ENCODE measurements around the gene GGT5. TPM values are rescaled to one million over a fixed set of nuclear protein-coding genes. Genes with fewer than 3 reads are reported as not detected.
"Not testable (repeated sequence)": the region's sequence is repeated elsewhere in the genome, so short reads cannot be mapped to it uniquely, and the experiment has no call there.

Gene GGT5
- polyA plus RNA-seq, 4 donors = 0.67 to 31.2 (median 10.0) TPM

DNA sequence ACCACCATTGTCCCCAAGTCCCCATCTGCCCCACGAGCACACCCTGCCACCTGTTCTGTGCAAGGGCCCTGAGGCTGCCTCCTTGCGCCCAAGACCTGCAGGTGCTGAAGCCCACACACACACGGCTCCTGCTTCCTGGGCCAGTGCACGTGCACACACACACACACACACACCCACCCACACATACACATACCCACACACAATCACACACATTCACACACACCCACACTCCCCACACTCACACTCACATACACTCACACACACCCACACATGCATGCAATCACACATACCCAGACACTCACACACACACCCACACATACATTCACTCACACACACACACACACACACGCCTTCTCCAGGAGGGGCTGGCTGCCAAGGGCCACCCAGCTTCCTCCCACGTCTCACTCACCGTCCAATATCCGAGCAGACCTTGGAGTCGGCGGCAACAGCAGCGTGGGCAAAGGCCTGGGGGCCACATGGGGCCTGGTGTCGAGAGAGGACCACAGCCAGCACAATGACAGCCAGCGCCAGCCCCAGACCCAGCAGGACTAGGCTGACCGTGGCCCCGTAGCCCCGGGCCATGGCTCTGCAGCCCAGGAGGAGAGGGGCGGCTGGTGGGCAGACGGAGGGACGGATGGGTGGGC lies 616 bp downstream of the GGT5 start:
- H3K27me3 ChIP-seq (ENCODE audit: control insufficient read depth in 3 of 3, insufficient read depth in 3 of 3, low read length in 3 of 3) = no peaks in the 10 kb centered on the region
- peaks cover 0 to 18% (median 0%) of the 10 kb centered on the region in 3 donors for H3K4me1 ChIP-seq (ENCODE audit: control insufficient read depth in 3 of 3, insufficient read depth in 2 of 3, low read depth in 1 of 3, low read length in 2 of 3)
- 60 to 81% (median 67%) methylated on average over 19 of the region's 19 CpGs for WGBS, 3 donors
- H3K36me3 ChIP-seq (ENCODE audit: control insufficient read depth in 3 of 3, insufficient read depth in 2 of 3, low read depth in 1 of 3, low read length in 3 of 3) = no peaks in the 10 kb centered on the region
- H3K27ac ChIP-seq (ENCODE audit: low read depth in 1 of 3, low read length in 2 of 3) = peak overlapping the region in 2 of 3 donors; percentile 3 to 67
- no peak overlapping the region for H3K4me3 ChIP-seq (ENCODE audit: low read depth in 1 of 3, low read length in 3 of 3)
- DNase-seq = no peak
- no peak for FAIRE-seq
- H3K9me3 ChIP-seq (ENCODE audit: control insufficient read depth in 2 of 2, insufficient read depth in 1 of 2, low read depth in 1 of 2, low read length in 1 of 2) = no peaks in the 10 kb centered on the region

- not testable (repeated sequence) for H3K4me3 ChIP-seq (ENCODE audit: low read depth in 1 of 3, low read length in 3 of 3); H3K27me3 ChIP-seq (ENCODE audit: control insufficient read depth in 3 of 3, insufficient read depth in 3 of 3, low read length in 3 of 3); DNase-seq; FAIRE-seq; H3K36me3 ChIP-seq (ENCODE audit: control insufficient read depth in 3 of 3, insufficient read depth in 2 of 3, low read depth in 1 of 3, low read length in 3 of 3); H3K9me3 ChIP-seq (ENCODE audit: control insufficient read depth in 2 of 2, insufficient read depth in 1 of 2, low read depth in 1 of 2, low read length in 1 of 2)
- 51 to 83% (median 64%) methylated on average over 1 to 3 of the region's 3 CpGs for WGBS, 3 donors
- Histone ChIP-seq H3K4me1 (ENCODE audit: control insufficient read depth in 3 of 3, insufficient read depth in 2 of 3, low read depth in 1 of 3, low read length in 2 of 3) (peaks cover 0 to 18% (median 0%) of the 10 kb centered on the region in 3 donors), H3K27ac (ENCODE audit: low read depth in 1 of 3, low read length in 2 of 3) (peak overlapping the region in 2 of 3 donors; percentile 22 to 56)
These were observed 1.5 kb downstream of the GGT5 start for GRCh38 chr22:24243417-24243816.

GRCh38 chr22:24240985-24241692 lies 3.7 kb downstream of the GGT5 start:
- DNase-seq; H3K9me3 ChIP-seq (ENCODE audit: control insufficient read depth in 2 of 2, insufficient read depth in 1 of 2, low read depth in 1 of 2, low read length in 1 of 2); H3K4me1 ChIP-seq (ENCODE audit: control insufficient read depth in 3 of 3, insufficient read depth in 2 of 3, low read depth in 1 of 3, low read length in 2 of 3); H3K4me3 ChIP-seq (ENCODE audit: low read depth in 1 of 3, low read length in 3 of 3); FAIRE-seq; H3K27me3 ChIP-seq (ENCODE audit: control insufficient read depth in 3 of 3, insufficient read depth in 3 of 3, low read length in 3 of 3); H3K36me3 ChIP-seq (ENCODE audit: control insufficient read depth in 3 of 3, insufficient read depth in 2 of 3, low read depth in 1 of 3, low read length in 3 of 3): not testable (repeated sequence)
- 76 to 79% (median 78%) methylated on average over 9 of the region's 9 CpGs for WGBS, 3 donors
- H3K27ac ChIP-seq (ENCODE audit: low read depth in 1 of 3, low read length in 2 of 3) = peak overlapping the region in 1 of 3 donors; percentile 10

- Histone ChIP-seq H3K4me1 (ENCODE audit: control insufficient read depth in 3 of 3, insufficient read depth in 2 of 3, low read depth in 1 of 3, low read length in 2 of 3) (peaks cover 0 to 6% (median 0%) of the 10 kb centered on the region in 3 donors), H3K27me3 (ENCODE audit: control insufficient read depth in 3 of 3, insufficient read depth in 3 of 3, low read length in 3 of 3) (no peaks in the 10 kb centered on the region), H3K27ac (ENCODE audit: low read depth in 1 of 3, low read length in 2 of 3) (no peak overlapping the region), H3K9me3 (ENCODE audit: control insufficient read depth in 2 of 2, insufficient read depth in 1 of 2, low read depth in 1 of 2, low read length in 1 of 2) (no peaks in the 10 kb centered on the region), H3K4me3 (ENCODE audit: low read depth in 1 of 3, low read length in 3 of 3) (no peak overlapping the region), H3K36me3 (ENCODE audit: control insufficient read depth in 3 of 3, insufficient read depth in 2 of 3, low read depth in 1 of 3, low read length in 3 of 3) (no peaks in the 10 kb centered on the region)
- no peak for FAIRE-seq
- 89 to 92% (median 90%) methylated on average over 6 of the region's 6 CpGs for WGBS, 3 donors
- no peak for DNase-seq
These were observed 4.5 kb downstream of the GGT5 start for GRCh38 chr22:24240381-24240780.

DNA sequence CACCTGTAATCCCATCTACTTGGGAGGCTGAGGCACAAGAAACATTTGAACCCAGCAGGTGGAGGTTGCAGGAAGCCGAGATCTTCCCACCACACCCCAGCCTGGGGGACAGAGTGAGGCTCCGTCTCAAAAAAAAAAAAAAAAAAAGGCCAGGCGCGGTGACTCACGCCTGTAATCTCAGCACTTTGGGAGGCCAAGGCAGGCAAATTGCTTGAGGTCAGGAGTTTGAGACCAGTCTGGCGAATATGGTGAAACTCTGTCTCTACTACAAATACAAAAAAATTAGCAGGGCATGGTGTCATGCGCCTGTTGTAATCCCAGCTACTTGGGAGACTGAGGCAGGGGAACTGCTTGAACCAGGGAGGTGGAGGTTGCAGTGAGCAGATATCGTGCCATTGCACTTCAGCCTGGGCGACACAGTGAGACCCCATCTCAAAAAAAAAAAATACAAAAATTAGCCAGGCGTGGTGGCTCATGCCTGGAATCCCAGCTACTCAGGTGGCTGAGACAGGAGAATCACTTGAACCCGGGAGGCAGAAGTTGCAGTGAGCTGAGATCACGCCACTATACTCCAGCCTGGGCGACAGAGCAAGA lies 6.7 kb downstream of the GGT5 start:
- not testable (repeated sequence) for H3K9me3 ChIP-seq (ENCODE audit: control insufficient read depth in 2 of 2, insufficient read depth in 1 of 2, low read depth in 1 of 2, low read length in 1 of 2); DNase-seq; H3K27ac ChIP-seq (ENCODE audit: low read depth in 1 of 3, low read length in 2 of 3); H3K27me3 ChIP-seq (ENCODE audit: control insufficient read depth in 3 of 3, insufficient read depth in 3 of 3, low read length in 3 of 3); FAIRE-seq; H3K4me1 ChIP-seq (ENCODE audit: control insufficient read depth in 3 of 3, insufficient read depth in 2 of 3, low read depth in 1 of 3, low read length in 2 of 3); H3K4me3 ChIP-seq (ENCODE audit: low read depth in 1 of 3, low read length in 3 of 3); H3K36me3 ChIP-seq (ENCODE audit: control insufficient read depth in 3 of 3, insufficient read depth in 2 of 3, low read depth in 1 of 3, low read length in 3 of 3)
- 89 to 91% (median 91%) methylated on average over 12 to 13 of the region's 13 CpGs for WGBS, 3 donors

DNA sequence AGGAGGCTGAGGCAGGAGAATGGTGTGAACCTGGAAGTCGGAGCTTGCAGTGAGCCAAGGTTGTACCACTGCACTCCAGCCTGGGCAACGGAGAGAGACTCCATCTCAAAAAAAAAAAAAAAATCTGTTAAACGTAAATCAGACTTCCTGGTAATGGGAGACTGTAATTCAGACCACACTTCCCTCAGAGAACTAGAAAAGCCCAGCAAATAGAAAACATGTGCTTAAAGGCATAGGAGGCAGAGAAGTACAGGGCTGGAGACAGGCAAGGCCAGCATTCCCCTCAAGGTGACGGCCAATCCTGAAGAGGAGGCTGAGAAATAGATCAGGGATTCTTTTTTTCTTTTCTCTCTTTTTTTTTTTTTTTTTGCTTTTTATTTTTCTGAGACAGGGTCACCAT lies 8.2 kb downstream of the GGT5 start:
- FAIRE-seq = no peak
- H3K4me1 ChIP-seq (ENCODE audit: control insufficient read depth in 3 of 3, insufficient read depth in 2 of 3, low read depth in 1 of 3, low read length in 2 of 3) = no peaks in the 10 kb centered on the region
- H3K4me3 ChIP-seq (ENCODE audit: low read depth in 1 of 3, low read length in 3 of 3) = no peak overlapping the region
- DNase-seq = no peak
- no peaks in the 10 kb centered on the region for H3K9me3 ChIP-seq (ENCODE audit: control insufficient read depth in 2 of 2, insufficient read depth in 1 of 2, low read depth in 1 of 2, low read length in 1 of 2)
- 71 to 78% (median 78%) methylated on average over 4 of the region's 4 CpGs for WGBS, 3 donors
- no peaks in the 10 kb centered on the region for H3K27me3 ChIP-seq (ENCODE audit: control insufficient read depth in 3 of 3, insufficient read depth in 3 of 3, low read length in 3 of 3)
- H3K27ac ChIP-seq (ENCODE audit: low read depth in 1 of 3, low read length in 2 of 3) = no peak overlapping the region
- no peaks in the 10 kb centered on the region for H3K36me3 ChIP-seq (ENCODE audit: control insufficient read depth in 3 of 3, insufficient read depth in 2 of 3, low read depth in 1 of 3, low read length in 3 of 3)

DNA sequence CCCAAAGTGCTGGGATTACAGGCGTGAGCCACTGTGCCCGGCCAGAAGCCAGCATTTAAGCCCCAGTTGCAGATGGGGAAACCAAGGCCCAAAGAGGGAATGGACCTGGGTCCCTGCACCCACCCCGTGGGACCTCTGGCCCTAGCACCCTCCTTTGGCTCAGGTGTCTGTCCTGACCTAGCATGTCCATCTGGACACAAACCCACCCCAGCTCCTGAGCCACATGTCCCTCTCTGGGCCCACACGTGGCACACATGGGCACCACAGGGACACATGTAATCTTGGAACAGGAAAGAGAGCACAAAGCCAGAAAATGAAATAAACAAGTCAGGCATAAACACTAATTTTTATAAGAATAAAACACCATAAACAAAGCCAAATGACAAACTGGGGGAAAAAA lies 9.6 kb downstream of the GGT5 start:
- 84 to 90% (median 88%) methylated on average over 4 of the region's 4 CpGs for WGBS, 3 donors
- no peaks in the 10 kb centered on the region for H3K4me1 ChIP-seq (ENCODE audit: control insufficient read depth in 3 of 3, insufficient read depth in 2 of 3, low read depth in 1 of 3, low read length in 2 of 3)
- no peaks in the 10 kb centered on the region for H3K27me3 ChIP-seq (ENCODE audit: control insufficient read depth in 3 of 3, insufficient read depth in 3 of 3, low read length in 3 of 3)
- DNase-seq (no peak), FAIRE-seq (no peak)
- no peak overlapping the region for H3K4me3 ChIP-seq (ENCODE audit: low read depth in 1 of 3, low read length in 3 of 3)
- H3K9me3 ChIP-seq (ENCODE audit: control insufficient read depth in 2 of 2, insufficient read depth in 1 of 2, low read depth in 1 of 2, low read length in 1 of 2) = no peaks in the 10 kb centered on the region
- no peaks in the 10 kb centered on the region for H3K36me3 ChIP-seq (ENCODE audit: control insufficient read depth in 3 of 3, insufficient read depth in 2 of 3, low read depth in 1 of 3, low read length in 3 of 3)
- H3K27ac ChIP-seq (ENCODE audit: low read depth in 1 of 3, low read length in 2 of 3) = no peak overlapping the region

DNA sequence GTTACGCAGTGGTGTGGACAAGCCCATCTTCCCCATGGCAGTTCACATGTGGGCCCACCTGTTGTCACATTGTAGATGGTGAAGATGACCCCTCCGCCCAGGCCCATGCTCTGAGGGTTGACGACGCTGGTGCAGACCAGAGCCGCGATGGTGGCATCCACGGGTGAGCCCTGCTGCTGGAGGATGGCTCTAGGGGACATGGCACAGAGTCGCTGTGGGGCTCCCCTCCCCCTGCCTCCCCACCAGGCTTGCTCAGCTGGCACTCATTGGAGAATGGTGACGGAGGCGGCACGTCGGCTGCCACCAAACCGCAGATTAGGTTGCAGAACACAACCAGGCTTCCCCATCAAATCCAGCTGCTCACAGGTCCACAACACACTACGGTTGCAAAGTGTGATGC lies 11.1 kb downstream of the GGT5 start:
- WGBS, 3 donors = 89 to 94% (median 94%) methylated on average over 14 of the region's 14 CpGs
- Histone ChIP-seq H3K4me3 (ENCODE audit: low read depth in 1 of 3, low read length in 3 of 3) (no peak overlapping the region), H3K27me3 (ENCODE audit: control insufficient read depth in 3 of 3, insufficient read depth in 3 of 3, low read length in 3 of 3) (no peaks in the 10 kb centered on the region), H3K4me1 (ENCODE audit: control insufficient read depth in 3 of 3, insufficient read depth in 2 of 3, low read depth in 1 of 3, low read length in 2 of 3) (no peaks in the 10 kb centered on the region), H3K27ac (ENCODE audit: low read depth in 1 of 3, low read length in 2 of 3) (no peak overlapping the region), H3K9me3 (ENCODE audit: control insufficient read depth in 2 of 2, insufficient read depth in 1 of 2, low read depth in 1 of 2, low read length in 1 of 2) (no peaks in the 10 kb centered on the region), H3K36me3 (ENCODE audit: control insufficient read depth in 3 of 3, insufficient read depth in 2 of 3, low read depth in 1 of 3, low read length in 3 of 3) (no peaks in the 10 kb centered on the region)
- no peak for FAIRE-seq
- DNase-seq = no peak

All from small intestine (tissue), 7 donors.